Measurements from ENCODE around the gene KLHL13.
"Not testable (repeated sequence)": the region's sequence is repeated elsewhere in the genome, so short reads cannot be mapped to it uniquely, and the experiment has no call there.

The KLHL13 gene

DNA sequence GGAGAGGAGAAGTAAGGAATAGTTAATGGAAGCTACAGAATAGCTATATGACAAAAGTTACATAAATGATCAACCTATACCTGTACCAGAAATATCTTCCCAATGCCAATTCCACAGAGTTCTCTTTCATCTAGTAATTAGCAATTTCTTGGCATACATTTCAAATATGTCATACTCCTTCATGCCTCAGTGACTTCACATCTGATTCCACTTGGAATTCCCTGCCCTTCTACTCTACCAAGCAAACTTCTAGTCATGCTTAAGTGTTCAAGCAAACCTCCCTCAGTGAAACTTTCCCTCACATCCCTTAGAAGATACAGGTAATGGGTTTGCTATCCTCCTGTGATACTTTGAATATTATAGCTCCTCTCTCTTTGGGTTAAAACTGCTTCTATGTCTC lies 127.1 kb downstream of the KLHL13 start:
- no peak for DNase-seq

DNA sequence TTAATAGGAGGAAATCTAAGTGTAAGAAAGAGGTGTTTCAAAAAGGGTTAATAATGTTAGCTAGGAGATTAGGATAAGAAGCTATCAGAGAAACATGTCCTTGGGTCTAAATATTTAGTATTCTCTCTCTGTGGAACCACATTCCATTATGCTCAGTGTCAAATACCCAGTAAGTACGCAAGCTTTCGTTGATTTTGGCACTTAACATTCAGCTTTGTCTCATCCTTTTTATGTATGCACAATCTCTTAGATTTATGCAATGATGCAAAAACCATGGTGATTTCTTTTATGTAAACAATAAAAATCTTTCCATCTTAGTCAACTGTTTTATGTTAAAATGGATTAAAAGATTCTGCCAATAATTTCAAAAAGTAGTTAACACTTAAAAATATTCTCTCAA lies 129.2 kb downstream of the KLHL13 start:
- DNase-seq = no peak

DNA sequence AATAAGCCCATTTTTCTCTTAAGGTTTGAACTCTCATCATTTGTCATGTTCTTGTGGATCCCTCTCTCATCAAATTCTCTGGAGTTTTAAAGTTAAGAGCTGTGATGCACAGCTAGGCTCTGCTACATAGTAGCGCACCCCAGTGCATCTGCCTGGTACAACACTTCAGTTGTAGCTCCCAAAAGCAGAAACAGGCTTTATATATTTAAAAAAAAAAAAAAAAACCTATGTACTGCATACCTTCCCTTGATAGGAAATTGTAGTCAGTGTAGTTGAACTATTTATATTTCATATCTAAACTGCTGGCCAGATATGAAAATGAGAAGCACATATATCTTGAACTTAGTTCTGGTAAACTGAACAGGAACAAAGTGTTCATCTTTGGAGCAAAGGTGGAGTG lies 131.4 kb downstream of the KLHL13 start:
- no peak for DNase-seq

DNA sequence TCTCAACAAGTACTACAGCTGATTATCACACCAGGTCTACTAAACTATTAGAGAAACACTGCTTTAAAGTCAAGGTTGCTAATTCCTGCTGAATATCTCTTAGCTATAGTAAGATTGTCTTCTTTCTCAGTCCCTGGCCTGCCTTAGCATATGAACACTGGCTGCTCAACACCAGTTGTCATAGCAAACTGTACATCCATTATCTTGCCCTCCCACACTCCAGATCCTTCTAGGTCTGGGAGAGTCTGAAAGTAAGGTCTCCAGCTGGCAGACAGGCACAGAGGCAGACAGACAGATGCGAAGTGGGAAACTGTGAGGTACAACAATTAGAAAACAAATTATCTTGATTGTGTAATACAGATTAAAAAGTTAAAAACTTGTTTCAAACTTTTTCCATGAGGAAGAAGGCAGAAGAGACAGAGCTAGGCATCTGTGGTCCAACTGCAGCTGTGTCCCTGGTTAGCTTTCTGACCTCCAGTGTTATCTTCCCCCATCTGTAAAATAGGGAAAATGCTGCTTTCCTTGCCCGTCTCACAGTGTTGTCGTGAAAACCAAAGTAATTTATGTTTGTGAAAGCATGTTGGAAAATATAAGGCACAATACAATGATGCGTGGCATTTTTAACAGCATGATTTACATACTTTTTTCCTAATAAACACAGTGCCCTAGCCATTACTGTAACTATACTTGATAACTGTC lies 133.8 kb downstream of the KLHL13 start:
- no peak for DNase-seq

DNA sequence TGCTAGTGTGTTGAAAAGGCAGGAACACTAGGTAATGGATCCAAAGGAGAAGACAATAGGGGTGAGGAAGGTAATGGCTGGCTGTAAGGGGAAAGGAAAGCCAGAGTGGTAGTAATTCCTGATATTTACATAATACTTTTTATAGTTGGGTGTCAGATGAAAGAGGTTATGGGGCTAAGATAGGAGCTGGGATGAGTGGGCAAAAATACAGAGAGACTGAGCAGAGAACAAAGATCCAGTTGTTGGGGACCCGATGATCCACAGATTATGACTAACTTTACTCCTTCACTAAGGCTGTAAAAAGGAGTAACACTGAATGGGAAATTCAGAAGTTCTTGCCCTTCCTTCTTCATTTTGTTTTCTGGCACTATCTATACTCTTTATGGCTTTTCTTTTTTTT lies 138.2 kb downstream of the KLHL13 start:
- no peak for DNase-seq

DNA sequence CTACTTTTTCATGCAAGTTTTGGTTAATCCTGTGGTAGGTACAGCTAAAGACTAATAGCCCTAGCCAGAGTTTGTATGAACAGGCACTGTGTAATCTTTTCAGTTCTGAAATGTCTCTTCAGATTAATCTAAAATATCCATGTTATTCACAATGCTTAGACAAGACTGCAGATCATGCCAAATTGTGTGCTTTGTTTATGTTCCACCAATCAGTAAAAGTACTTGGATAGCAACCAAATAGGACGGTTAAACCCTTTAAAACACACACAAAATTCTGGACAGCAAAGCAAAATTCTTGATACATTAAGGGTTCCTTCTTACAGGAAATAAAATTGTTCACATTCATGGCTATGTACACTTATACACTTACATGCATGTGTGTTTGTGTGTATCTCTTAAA lies 139.1 kb downstream of the KLHL13 start:
- no peak for DNase-seq

DNA sequence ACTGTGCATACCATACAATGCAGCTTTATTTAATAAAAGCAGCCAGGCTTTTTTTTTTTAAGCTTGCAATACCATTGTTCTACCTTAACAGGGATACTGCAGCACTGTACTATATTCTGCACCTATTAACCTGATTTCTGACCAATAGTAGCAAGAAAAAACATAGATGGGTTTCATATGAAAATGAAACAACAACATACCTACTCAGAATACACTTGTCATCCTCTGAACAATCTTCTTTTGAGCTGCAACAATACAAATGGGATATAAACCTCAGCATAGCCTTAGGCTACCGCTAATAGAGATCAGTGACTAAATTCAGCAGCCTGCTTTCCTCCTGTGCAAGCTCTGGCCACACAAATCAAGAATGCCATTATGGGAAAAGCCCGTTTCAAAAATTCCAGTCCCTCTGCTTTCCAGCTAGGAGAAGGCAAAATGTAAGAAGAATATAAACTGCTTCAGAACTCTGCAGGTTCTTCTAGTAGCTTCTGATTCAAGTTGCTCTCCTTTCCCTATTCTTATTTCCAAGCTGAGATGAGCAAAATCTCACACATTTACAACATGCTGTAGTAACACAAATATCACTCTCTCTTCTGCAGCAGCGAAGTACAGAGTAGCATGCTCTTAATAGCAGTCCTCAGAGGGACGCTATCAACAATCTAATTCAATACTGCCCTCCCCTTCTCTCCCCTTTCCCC lies 143.4 kb downstream of the KLHL13 start:
- DNase-seq = no peak

DNA sequence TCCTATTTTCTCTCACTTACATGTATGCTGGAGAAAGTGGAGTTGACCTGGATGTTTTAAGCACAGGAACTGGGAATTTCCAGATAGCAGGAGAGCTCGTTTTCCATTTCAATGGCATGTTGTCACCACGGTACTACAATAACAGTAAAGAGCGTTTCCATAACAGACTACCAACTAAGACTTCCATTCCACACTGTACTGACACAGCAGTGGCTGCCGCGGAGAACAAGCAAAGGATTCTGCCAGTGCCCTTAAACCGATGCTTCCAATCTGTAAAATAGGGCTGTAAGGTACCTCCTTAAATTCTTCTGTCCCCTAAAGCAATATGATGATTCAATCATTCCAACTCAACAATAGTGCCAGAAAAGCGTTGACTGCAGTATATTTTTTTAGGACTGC lies 143.9 kb downstream of the KLHL13 start:
- DNase-seq = peak; percentile 0

DNA sequence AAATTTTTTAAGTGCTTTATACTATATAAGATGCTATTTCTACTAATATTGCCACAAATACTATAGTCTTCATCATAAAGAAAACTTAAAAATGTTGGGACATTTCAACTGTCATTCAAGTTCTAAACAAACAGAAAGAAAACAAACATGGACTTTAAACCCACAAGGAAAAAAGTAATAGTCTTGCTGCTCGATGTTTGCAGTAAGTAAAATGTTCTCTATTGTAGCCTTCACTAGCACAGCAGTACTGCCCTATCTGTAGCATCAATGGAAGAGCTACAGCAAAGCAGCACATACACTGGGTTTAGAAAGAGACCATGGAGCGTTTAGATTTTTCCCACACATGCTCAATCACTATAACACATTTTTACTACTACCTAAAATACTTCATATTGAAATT lies 146.8 kb downstream of the KLHL13 start:
- no peak for DNase-seq

DNA sequence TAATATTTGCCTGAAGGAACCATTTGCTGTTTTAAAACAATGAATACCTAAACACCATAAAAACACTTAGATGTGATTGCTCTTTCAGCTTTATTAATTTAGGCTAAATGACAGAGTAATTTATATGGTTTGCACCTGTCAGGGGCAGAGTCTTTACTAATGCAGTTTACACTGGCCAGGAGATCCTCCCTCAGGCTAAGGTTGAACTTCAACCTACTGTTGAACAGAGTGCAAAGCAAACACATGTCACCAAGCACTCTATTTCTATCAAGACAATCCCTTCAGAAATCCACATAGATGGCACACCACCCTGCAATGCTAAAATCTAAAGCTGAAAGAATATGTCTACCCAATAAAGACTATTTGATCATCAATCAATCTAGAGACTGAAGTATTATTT lies 147.3 kb downstream of the KLHL13 start:
- no peak for DNase-seq

DNA sequence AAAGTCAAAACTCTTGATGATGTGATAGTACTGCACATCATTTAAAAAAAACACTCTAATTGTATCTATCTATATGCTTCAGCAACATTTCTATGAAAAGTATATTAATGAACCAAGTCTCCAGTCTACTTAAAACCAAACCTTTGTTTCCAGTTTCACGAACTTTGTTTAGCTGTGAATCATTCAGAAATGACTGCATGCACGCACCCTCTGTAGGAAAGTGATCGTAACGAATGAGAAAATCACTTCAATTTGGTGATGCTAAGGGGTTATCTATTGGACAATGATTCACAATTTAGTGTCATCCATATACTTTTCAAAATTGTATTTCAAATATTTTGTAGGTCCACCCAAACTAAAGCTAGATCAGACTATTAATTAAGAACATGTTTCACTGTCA lies 157.6 kb downstream of the KLHL13 start:
- DNase-seq = no peak

DNA sequence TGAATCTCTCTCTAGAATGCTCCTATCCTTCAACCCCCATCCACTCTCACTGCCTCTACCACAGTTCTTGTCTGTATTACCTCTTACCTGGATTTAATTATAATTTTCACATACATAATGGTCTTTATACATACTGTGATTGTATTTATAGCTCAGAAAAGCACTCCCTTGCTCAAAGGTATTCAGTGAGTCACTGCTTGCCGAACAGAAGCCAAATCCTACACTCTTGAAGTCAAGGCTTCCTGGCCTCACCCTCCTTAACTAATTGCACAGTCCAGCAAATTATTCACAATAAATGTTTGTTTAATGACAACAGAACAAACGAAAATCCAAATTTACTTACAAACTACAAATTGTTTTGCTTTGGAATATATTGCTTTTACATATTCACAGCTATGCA lies 159.5 kb downstream of the KLHL13 start:
- no peak for DNase-seq

DNA sequence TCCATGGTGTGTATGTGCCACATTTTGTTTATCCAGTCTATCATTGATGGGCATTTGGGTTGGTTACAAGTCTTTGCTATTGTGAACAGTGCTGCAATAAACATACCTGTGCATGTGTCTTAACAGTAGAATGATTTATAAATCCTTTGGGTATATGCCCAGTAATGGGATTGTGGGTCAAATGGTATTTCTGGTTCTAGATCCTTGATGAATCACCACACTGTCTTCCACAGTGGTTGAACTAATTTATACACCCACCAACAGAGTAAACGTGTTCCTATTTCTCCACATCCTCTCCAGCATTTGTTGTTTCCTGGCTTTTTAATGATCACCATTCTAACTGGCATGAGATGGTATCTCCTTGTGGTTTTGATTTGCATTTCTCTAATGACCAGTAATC lies 177.3 kb downstream of the KLHL13 start:
- not testable (repeated sequence) for DNase-seq

DNA sequence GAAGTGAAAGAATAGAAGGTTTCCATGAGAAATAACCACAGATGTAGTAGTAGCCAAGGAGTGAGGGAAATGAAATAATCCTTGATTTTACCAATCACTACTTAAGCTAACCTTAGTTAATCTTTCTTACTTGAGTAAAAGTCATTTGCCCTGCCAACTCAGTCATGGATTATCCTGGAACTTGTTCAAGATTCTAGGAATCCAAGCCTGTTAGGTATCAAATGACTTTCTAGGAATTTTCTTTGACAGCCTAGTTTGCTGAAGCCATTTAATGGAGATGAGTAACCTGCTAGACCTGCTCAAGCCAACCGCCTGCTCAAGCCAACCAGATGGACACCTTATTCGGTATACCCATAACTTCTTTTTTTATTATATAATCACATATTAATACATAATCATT lies 180.5 kb downstream of the KLHL13 start:
- DNase-seq = no peak

DNA sequence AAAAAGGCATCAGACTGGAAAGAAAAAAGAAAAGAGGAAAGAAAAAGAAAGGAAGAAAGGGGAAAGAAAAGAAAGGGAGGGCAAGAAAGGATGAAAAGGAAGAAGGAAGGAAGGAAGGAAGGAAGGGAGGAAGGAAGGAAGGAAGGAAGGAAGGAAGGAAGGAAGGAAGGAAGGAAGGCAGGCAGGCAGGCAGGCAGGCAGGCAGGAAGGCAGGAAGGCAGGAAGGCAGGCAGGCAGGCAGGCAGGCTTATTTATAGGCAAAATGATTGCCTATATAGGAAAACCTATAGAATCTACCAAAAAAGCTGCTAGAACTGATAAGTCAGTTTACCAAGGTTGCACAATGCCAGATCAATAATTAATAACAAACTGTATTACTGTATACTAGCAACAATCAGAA lies 186.5 kb downstream of the KLHL13 start:
- DNase-seq = not testable (repeated sequence)

DNA sequence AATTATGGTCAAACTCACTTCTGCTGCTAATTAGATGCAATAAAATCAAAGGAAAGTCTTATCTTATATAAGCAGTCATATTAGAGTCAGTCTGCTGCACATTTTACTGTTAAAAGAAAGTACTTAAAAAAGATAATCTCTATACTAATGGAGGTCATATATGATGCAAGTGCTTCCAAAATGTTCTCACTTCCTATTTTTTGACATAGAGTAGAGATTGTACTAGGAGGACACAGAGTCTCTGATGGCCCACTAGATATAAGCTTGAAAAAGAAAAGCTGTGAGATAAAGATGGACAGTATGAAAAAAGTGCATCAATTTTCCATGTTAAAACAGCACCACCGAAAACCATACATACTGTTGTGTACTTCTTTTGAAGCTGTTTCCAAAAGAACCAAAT lies 196.9 kb downstream of the KLHL13 start:
- DNase-seq = no peak

DNA sequence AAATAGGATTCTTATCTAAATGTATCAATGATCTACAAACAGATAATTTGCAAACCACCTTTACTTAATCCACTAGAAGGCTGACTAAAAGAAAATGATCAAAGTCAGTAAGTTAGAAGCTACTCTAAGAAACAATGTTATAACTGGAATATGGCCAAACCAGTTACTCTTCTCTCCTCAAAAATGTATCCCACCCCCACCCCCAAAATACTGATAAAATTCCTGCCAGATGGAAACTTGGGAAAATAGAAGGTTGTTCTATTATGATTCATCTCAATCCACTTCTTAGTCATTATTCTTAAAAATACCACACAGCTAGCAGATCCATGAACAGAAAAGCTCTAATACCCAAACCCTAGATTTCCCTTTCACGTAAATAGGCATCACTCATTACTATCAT lies 206.4 kb downstream of the KLHL13 start:
- DNase-seq = no peak

DNA sequence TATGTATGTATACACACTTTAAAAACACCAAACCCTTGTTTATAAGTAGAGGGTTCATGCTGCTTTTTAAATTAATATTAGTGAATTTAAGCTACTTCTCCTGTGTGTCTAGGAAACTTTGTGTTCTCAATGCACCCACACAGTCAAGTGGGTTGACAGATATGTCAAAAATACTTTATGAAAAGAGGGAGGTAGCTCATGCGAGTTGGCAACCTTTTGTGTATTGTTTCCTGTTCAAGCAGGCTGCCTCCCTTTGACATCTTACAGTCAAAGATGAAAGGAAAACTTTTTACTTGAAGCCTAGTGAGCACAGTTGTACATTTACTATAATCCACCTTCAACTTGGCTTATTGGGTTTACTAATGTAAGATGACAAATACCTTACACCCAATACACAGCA lies 218.4 kb downstream of the KLHL13 start:
- no peak for DNase-seq

DNA sequence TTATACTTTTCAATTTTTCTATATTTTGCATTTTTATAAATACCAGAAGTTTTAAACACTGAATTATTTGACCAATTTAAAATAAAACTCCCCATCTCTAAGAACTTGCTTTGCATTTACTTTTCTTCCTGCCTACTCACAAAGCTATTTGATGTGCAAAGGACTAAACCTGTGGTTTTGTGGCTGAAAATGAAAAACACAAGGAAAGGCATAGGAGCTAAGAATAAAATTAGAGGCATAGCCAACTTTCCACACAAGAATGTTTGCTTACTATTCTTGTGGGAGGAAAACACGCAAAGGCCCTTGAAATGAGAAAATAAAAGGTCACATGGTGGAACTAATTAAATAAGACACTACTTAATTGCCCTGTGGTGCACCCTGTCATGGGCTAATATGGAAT lies 221.2 kb downstream of the KLHL13 start:
- no peak for DNase-seq

DNA sequence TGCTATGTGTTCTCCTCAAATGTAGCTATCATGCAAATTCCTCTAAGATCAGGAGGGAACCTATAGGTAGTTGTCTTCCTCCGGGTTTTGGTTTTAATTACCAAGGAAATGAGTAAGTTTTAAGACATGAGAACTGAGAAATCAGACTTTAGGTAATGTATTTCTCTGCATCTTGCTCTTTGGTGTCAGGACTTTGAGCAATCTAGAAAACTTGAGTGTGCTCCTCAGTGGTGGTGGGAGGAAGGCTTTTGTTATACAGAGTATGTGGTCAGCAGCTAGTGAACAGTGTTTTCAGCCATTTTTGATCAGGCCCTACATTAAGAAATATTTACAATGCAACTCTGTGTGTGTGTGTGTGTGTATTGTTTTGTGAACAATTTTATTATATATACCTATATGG lies 224.1 kb downstream of the KLHL13 start:
- DNase-seq = no peak

DNA sequence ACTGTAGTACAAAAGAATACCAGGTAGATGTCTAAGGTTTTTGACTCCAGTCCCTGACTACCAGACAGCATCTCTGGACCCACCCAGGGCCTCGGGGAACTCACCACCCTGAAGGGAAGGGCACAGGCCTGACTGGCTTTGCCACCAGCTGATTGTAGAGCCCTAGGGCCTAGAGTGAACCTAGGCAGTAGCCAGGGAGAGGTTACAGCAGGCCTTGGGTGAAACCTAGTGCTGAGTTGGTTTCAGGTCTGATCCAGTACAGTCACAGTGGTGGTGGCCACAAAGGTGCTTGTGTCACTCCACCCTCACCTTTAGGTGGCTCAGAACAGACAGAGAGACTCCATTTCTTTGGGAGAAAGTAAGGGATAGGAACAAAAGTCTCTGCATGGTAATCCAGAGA lies 244.8 kb downstream of the KLHL13 start:
- DNase-seq = no peak

DNA sequence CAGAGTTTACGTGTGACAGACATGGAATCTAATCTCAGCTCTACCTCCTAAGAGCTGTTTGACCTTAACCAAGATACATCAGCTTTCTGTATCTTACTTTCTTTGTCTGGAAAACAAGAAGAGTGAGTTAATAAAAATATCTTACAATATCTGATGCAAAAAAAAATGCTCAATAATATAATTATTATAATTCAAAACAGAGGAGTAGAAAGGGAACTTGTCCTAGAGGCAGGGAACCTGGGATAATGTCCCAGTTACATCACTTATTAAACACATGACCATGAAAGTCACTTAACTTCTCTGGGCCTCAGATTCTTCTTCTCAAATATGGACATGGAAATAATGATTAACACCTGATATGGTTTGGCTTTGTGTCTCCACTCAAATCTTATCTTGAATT lies 256.1 kb downstream of the KLHL13 start:
- no peak for DNase-seq

DNA sequence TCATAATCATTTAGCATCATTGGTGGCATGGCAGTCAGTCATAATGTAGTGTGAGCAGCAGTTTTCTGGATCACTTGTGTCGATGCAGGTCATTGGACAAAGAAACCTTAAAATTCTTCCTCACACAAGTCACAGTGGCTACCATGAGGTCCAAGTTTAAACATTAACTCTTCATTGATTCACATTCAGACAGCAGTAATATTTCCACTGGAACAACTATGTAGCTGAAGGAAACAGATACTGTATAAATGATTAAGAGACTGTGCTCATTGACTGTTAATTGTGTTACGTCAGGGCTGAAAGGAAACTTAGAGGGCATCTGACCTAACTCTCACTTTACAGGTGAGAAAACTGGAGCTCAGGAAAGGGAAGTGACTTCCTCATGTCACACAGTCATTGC lies 261.8 kb downstream of the KLHL13 start:
- DNase-seq = no peak

DNA sequence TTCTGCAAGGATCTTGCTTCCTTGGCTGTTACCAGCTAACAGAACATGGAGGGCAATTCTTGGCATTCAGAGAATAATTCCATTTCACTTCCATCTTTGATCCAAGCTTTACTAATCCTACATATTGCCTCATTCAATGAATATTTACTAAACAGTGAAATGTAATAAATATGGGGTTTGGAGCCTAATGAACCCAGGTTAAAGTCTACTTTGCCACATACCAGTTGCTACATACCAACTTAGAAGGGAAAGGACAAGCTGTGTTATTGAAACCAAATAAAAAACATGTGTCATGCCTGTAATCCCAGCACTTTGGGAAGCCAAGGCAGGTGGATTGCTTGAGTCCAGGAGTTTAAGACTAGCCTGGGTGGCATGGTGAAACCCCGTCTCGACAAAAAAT lies 265.6 kb downstream of the KLHL13 start:
- no peak for DNase-seq

All from T1000 (cell line).